ENCODE data around the gene SLC8A1. TPM values are rescaled to one million over a fixed set of nuclear protein-coding genes. Genes with fewer than 3 reads are reported as not detected.

SLC8A1 gene
- total RNA-seq, 2 donors from 2014 or later, result 105 to 121 TPM

DNA sequence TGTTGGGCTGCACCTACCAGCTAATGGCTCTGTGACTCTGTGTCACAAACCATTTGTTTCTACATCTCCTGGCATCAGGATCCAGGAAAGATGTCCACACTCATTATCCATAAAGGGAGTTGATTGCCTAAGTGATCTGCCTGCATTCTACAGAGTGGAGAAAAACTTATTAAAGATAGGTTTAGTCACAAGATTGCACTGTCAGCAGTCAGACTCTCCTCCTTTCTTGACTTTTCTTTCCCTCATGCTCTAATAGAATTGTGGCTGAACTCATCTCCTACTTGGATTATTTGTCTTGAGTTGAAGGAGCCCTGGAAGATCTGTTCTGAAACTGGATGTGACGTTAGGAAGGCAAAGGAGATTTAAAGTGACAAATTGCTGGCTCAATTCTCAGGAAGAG is 152.7 kb downstream of the SLC8A1 start:
- intact Hi-C loops (cut with DNase I), result no loop called here
- DNase-seq (ENCODE audit: low spot score), result no peak

DNA sequence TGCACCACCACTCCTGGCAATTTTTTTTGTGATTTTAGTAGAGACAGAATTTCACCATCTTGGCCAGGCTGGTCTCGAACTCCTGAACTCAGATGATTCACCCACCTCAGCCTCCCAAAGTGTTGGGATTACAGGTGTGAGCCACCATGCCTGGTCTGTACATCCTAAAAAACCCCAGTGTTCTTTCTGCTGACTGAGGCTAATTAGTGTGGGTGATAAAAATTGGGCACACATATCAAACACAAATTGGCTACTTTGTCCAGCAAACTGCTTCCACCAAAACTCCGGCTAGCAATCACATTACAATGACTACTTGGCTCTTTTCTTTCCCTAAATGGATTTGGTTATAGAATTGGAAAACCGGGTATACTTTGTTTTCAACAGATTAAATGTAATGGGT is 153.9 kb downstream of the SLC8A1 start:
- intact Hi-C loops (cut with DNase I), result no loop called here
- DNase-seq (ENCODE audit: low spot score), result no peak

DNA sequence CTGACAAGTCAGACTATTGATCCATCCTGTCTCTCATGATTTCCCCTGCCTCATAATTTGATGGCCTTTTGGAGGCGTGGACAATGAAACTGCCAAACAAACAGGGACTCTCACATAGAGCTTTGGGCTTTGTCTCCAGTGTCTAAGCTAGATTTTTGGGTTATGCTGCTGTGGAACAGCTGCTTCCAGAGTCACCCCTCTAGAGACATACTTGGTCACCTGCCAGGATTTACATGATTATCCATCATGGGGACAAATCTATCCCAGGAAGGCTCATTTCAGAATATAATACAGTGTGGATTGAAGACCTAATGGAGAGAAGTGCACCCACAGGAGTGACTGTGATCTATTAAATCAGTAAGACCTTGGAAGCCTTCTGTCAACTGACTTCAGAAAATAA is 159.6 kb downstream of the SLC8A1 start:
- intact Hi-C loops (cut with DNase I), result no loop called here
- no peak for DNase-seq (ENCODE audit: low spot score)

DNA sequence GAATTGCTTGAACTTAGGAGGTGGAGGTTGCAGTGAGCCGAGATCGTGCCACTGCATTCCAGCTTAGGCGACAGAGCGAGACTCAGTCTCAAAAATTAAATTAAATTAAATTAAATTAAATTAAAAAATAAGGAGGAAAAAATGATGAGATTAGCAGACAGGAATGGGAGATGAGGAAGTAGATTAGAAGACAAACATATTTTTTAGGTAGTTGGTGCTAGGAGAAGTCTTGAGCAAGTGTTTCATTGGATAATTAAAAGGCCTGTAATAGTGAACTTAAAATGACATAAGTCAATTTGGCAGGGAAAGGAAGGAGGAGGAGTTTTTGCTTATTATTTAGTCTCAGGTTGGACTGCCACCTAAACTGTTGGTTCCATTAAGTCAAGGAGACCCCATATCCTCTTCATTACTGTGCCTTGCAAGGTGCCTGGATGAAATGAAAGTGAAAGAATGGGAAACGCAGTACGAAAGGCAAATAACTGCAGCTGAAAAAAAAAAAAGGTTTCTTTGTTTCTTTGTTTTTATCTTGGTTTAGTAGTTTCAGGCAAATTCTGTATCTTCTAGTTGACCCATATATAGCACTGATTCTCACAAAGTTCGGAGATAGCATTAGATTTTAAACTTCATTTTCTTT is 162.0 kb downstream of the SLC8A1 start:
- intact Hi-C loops (cut with DNase I), result loop anchor here in 1 of 2 donors (10.0 kb wide), 2 partner anchors 65 to 165 kb away; partner anchors contain the start of gene SLC8A1
- no peak for DNase-seq (ENCODE audit: low spot score)

DNA sequence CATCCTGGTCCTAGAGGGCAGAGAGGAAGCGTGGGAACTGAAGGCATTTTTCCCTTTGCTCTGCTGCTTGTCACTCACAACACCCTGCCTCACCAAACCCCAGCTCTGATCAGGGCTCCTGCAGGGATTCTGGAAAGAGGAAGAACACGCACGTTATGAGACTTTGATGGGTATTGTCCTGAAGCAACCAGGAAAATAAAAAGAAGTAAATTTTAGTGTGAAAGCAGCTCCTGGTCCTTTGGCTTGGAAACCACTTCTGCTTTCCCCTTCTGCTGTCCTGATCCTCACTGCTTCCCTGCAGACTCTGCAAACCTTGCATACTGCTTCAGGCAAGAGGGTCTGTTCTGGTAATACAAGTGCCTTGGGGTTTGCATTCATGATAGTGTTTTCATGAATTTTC is 164.1 kb downstream of the SLC8A1 start:
- no peak for DNase-seq (ENCODE audit: low spot score)
- intact Hi-C loops (cut with DNase I), result loop anchor here in 1 of 2 donors (10.0 kb wide), 2 partner anchors 67 to 167 kb away; partner anchors contain the start of gene SLC8A1

DNA sequence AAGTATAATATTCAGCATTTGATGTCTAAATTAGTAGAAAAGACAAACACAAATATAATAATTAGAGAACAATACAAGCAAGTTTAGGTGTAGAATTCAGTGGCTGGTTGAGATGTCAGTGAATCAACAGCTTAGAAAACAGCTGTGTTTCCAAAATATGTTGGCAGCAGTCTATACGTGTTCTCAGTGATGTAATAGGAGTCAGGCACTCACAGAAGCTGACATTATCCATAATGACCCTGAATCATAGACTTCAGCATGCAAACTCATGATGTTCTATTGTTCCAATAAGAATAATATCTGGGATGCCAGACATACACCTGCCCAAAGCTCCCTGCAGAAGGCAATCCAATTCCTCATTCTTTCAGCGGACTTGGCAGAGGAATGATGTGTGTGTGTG is 164.7 kb downstream of the SLC8A1 start:
- intact Hi-C loops (cut with DNase I), result loop anchor here in 1 of 2 donors (10.0 kb wide), 2 partner anchors 68 to 168 kb away; partner anchors contain the start of gene SLC8A1
- DNase-seq (ENCODE audit: low spot score), result no peak

DNA sequence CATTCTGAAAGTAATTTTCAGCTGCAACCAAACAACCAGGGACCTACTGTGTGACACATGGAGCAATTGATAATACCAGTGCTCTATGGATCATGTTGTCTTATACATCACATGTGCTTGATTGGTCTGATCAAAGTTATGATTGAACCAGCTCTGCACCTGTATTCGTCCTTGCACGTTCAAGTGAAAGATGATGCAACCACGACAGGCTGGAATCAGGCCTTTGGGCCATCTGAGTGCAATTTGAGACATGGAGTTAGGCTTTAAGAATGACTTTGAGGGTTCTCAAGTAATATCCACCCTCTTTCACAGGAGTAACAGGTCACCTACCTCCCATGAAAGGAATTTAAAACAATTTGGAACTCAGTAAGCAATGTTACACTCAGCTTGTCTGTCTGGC is 165.2 kb downstream of the SLC8A1 start:
- intact Hi-C loops (cut with DNase I), result loop anchor here in 1 of 2 donors (10.0 kb wide), 2 partner anchors 68 to 168 kb away; partner anchors contain the start of gene SLC8A1

DNA sequence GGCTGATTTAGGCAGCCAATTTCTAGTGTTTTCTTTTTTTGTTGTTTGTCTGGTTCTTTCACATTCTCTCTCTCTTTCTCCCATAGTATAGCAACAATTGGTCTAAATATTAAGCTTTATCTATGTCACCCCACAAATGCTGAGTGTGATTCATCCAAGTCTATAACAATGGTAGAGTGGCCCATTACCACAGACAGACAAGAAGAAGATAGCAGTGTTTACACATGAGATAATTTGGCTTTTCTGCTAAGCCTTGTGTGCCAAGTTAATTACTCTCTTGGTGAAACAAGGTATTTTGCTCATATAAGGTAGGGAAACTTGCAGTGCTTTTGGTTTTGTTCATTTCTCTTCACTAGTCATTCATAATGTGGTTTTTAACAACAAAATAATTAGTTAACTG is 166.5 kb downstream of the SLC8A1 start:
- DNase-seq (ENCODE audit: low spot score), result no peak
- intact Hi-C loops (cut with DNase I), result loop anchor here in 1 of 2 donors (10.0 kb wide), 2 partner anchors 69 to 169 kb away; partner anchors contain the start of gene SLC8A1

More for the DNA sequence above, 165.2 kb downstream of the SLC8A1 start:
- no peak for DNase-seq (ENCODE audit: low spot score)

DNA sequence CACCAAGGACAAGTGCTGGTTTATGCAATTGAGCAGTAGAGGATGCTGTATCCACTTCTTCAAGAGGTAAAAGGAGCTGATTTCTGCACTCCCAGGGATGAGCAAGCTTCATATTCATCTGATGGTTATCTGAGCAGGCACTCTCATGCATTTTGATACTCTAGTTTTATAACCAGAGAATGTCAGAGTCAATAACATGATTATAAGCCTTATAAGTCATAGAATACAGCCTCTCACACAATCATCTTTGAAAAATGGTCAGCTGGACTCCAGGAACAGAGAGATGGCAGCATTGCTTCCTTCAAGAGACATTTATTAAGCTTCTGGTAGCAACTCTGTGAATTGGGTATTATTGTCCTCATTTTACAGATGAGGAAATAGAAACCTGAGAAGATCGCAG is 167.1 kb downstream of the SLC8A1 start:
- no peak for DNase-seq (ENCODE audit: low spot score)
- intact Hi-C loops (cut with DNase I), result loop anchor here in 1 of 2 donors (5.0 to 10.0 kb wide), 3 partner anchors 70 to 170 kb away; partner anchors contain the start of gene SLC8A1

DNA sequence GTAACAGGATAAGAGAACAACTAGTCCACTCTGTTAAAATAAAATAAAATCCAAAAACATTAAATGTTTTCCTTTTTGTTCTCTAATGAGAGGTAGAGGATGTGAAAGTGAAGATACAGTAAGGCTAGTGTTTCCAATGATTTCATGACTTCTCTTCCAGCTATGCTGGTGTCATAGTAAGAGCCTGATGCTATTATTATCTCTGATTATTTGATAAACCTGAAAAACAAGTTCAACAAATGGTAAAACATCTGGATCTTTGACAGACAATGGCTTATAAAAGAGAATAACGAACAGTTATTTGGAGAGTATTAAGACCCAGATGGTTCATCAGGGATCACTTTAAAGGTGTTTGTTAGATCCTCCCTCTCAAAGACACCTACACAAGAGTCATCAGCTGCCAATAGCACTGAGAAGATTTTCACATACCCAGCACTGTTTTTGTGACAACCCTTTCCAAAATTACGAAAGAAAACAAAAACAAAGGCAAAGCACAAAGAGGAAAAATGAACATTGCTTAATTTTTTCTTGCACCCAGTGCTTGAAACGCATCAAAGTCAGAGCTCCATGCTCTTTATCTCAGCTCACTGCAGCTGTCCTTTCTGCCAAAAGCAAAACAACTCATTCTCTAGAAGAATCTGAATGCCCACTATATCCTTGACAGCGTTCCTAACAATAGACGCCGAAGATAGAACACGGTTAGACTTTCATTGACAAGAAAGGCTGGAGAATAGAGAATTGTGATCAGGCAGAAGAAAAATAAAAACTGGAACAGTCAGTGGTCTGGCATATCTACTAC is 168.6 kb downstream of the SLC8A1 start:
- DNase-seq (ENCODE audit: low spot score), result no peak
- intact Hi-C loops (cut with DNase I), result loop anchor here in 1 of 2 donors (5.0 to 10.0 kb wide), 3 partner anchors 71 to 171 kb away; partner anchors contain the start of gene SLC8A1

DNA sequence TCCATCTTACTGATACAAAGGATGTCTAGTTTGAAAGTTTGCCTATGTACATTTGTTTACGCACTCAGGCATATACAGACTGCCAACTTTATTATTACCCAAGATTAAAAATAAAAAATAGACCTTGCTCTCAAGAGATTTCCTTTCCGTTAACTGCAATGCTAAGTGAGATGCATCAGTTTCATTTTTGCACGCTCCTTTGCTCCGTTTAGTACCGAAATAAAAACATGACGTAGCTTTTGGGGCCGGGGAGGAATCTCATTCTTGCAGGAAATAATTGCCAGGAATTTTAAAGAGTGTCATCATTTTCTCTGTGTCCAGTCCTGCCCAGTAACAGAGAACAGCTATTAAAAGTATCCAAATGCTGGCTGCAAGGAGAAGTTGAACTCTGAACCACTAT is 169.5 kb downstream of the SLC8A1 start:
- no peak for DNase-seq (ENCODE audit: low spot score)
- intact Hi-C loops (cut with DNase I), result loop anchor here in 1 of 2 donors (5.0 to 10.0 kb wide), 3 partner anchors 72 to 172 kb away; partner anchors contain the start of gene SLC8A1

DNA sequence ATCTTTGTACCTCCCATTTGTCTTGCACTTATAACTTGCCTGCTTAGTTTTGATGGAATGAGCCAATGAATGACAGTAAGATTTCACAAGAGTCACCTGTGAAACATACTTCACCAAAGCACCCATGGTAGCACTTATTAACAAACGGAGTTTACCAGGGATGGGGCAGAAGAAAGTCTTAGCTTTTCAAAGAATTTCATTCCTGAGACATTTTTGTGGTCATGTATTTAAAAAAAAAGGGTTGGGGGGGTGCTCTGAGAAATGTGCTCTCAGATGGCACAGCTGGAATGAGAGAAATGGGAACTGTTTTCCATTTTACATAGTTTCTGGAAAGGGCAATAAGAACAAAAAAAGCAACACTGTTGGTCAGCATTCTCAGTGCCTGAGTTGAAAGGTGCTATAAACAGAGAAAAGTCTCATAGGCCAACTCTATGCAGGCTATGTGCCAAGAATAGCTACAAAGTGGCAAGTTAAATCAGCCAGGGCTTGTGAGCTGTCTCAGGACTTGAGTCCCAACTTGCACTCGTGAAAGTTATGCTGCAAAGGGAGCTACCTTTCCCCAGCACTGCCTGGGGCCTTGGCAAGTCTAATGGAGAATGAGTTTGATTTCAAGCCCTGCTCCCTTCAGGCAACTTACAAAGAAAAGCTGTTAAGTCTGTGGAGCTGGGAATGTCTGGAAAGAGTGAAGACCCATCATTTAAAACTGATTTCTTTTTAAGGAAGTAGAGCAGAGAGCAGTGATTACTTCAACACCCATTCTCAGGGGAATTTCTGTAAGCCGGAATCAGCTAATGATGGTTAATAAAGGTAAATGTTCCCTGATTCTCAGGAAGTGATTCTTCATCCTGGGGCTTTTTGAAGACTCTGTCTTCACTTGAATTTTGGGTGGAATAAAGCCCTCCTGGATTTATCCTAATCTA is 170.6 kb downstream of the SLC8A1 start:
- intact Hi-C loops (cut with DNase I), result loop anchor here in 1 of 2 donors (5.0 to 10.0 kb wide), 3 partner anchors 74 to 174 kb away; partner anchors contain the start of gene SLC8A1
- DNase-seq (ENCODE audit: low spot score), result no peak

DNA sequence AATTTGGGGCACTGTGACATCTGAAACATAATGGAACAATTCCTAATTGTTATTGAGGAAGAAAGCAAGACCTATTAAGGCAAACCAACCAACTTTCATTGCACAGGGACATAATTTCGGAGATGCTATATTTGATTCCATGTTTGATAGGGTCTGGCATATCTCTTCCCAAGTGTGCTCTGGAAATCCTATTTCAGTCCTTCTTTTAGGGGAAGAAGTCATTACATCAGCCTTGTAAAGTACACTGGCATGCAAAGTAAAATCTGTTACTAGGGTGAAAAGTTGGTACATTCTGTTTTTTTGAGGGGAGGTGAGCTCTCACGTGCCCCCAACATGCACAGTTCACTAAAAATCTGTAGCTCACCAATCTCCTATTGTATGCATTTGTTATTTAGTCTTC is 172.4 kb downstream of the SLC8A1 start:
- intact Hi-C loops (cut with DNase I), result loop anchor here in 1 of 2 donors (5.0 kb wide), 1 partner anchor 428 kb away; no protein-coding TSS in a partner anchor
- no peak for DNase-seq (ENCODE audit: low spot score)

DNA sequence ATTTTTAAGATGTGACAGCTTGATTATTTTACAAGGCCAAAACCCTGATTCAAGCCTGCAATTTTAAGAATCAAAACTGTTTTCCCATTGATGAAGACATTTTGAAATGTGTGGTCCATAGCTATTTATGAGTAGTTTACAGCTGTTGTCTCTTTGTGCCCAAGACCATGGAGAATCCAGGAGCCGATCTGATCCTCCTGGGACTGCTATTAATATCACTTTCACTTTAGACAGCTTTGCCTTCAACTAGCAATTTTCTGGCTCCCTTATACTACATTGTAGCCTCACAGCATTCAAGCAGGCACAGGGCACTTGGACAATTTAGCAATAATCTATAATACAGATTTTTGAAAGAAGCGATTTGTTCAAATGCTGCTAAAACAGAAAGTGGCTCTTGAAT is 172.9 kb downstream of the SLC8A1 start:
- DNase-seq (ENCODE audit: low spot score), result no peak
- intact Hi-C loops (cut with DNase I), result loop anchor here in 1 of 2 donors (5.0 kb wide), 1 partner anchor 428 kb away; no protein-coding TSS in a partner anchor

DNA sequence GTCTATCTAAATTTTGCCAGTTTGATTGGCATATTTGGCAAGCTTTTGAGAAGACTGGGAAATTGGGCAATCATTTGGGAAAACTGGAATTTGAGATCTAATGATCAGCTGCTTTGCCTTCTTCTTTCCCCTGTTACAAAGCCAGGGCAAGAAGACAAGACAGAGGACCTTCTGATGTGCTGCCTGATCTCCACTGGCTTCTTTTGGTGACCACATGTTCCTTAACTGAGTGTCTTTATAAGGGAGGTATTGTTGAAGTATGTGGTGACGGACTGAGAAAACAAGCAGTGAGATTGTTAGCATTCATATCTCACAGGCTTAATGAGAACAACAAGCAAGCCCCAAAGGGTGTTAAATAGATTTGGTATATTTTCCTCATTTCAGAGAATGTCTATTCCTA is 175.8 kb downstream of the SLC8A1 start:
- intact Hi-C loops (cut with DNase I), result loop anchor here in 1 of 2 donors (5.0 kb wide), 1 partner anchor 431 kb away; no protein-coding TSS in a partner anchor

DNA sequence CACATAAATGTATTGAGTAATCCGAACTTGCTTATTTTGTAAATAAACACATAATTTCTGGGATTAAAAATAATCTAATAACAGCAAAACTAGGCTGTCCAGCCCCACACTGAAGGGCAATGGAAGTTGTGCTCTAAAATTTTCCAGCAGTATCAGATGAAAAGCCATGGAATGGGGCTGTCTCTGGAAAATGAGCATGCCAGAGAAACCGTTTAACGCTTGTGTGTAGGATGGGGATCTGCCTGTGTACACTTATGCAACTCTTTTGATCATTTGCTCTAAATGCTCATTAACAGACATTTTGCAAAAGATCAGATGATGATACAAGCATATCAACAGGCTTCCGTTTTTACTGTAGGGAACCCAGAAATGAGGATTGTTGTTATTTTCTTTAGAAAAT is 177.6 kb downstream of the SLC8A1 start:
- no peak for DNase-seq (ENCODE audit: low spot score)

More for the DNA sequence above, 175.8 kb downstream of the SLC8A1 start:
- no peak for DNase-seq (ENCODE audit: low spot score)

DNA sequence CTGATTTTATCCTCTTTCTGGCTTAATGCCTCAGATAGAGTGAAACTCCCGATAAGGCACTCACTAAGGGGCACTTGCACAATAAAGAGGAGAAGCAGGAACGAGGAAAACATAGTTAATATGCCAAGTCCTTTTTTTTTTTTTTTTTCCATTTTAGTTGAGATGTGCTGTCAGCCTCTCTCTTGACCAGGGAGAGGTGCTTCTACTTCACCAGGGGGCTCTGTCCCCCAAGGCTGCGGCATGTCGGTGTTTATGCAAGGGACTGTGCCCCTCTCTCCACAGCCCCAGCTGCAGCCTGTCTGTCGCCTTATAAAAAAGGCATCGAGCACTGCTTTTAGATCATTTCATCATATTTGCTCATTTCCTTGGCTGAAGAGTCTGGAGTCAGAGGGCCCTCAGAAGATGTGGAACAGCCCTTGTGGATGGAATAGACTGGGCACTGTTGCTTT is 178.1 kb downstream of the SLC8A1 start:
- intact Hi-C loops (cut with DNase I), result no loop called here
- no peak for DNase-seq (ENCODE audit: low spot score)

More for the DNA sequence above, 177.6 kb downstream of the SLC8A1 start:
- intact Hi-C loops (cut with DNase I), result no loop called here

DNA sequence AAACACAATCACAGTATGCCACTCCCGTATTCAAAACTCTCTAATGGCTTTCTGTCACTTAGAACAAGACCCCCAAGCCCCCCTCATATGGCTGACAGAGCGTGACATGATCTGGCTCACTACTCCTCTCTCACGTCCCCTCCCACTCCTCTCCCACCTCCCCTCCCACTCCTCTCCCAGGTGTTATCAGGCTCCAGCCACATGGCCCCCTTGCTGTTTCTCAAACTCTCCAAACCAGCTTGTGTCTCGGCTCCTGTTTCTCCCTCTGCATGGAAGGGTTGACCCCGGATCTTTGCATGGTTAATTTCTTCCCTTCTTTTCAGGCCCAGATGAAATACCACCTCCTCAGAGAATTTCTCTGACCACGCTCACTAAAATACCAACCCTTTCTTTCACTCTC is 180.8 kb downstream of the SLC8A1 start:
- no peak for DNase-seq (ENCODE audit: low spot score)
- intact Hi-C loops (cut with DNase I), result no loop called here

DNA sequence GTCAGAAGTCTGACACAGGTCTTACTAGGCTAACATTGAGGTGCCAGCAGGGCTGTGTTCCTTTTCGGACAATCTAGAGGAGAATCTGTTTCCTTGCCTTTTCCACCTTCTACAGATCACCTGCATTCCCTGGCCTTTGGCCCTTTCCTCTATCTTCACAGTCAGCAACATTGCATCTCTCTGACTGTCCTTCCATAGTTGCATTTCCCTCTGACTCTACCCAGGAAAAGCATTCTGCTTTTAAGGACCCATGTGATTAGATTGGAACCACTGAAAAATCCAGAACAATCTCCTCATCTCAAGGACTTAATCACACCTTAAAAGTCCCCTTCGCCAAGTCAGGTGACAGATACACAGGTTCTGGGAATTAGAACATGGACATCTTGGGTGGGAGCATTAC is 181.5 kb downstream of the SLC8A1 start:
- intact Hi-C loops (cut with DNase I), result no loop called here
- DNase-seq (ENCODE audit: low spot score), result no peak

Measured in posterior vena cava (tissue), 2 donors.